ENCODE data around the gene SMAD3.
"Not testable (repeated sequence)": the region's sequence is repeated elsewhere in the genome, so short reads cannot be mapped to it uniquely, and the experiment has no call there.

The SMAD3 gene

GRCh38 chr15:67065531-67066005, at the start of gene SMAD3:
TSS of gene SMAD3 (plus strand) at chr15:67065602. CDS start at chr15:67066155, 553 bp downstream.
- no peak for DNase-seq

DNA sequence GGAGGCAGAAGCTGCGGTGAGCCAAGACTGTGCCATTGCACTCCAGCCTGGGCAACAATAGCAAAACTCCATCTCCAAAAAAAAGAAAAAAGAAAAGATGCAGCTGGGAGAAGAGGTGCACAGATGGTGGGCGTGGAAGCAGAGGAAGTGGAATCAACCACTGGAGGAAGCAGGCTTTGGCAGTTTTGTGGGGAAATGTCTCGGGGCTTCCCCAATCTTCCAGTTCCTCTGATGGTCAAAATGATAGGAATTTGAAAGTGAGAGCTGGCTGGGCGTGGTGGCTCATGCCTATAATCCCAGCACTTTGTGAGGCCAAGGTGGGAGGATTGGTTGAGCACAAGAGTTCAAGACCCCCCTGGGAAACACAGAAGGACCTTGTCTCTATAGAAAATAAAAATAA, 48.1 kb upstream of the SMAD3 start:
- DNase-seq = no peak

DNA sequence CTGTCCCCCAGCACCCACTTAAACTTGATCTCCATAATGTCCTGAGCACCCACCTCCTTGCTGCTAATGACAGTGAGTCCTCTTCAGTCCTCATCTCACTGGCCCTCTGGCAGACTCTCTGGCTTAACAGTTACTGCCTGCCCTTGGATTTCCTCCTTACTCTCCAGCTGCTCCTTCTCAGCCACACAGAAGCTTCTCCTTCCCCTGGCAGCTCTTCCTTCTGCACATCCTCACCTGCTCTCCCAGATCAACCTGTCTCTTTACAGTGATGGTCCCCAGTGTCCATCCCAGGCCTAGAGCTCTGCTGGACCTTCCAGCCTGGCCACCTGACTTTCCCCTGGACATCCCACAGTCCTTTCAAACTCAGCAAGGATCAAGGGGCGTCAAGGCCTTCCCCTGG, 47.4 kb upstream of the SMAD3 start:
- DNase-seq = no peak

DNA sequence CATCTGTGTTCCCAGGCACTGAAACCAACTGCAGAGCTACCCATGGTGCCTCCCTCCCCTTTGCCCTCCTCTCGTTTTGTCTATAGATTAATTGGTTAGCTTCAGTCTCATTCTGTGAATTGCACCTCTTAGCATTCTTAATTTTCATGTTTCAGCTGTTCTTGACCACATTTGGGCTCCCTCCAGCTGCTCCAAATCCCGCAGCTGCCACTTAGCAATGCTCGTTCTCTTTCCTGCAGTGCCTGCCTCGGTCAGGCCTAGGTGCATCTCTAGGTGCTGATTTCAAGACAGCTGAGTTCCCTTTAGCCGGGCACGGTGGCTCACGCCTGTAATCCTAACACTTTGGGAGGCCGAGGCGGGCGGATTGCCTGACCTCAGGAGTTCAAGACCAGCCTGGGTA, 47.0 kb upstream of the SMAD3 start:
- no peak for DNase-seq

- no peak for DNase-seq
Observed at GRCh38 chr15:67019069-67019468, 46.3 kb upstream of the SMAD3 start.

- no peak for DNase-seq
Observed at GRCh38 chr15:67019884-67020520, 45.4 kb upstream of the SMAD3 start.

- DNase-seq = not testable (repeated sequence)
Observed at GRCh38 chr15:67020668-67021067, 44.7 kb upstream of the SMAD3 start.

GRCh38 chr15:67021455-67021854, 43.9 kb upstream of the SMAD3 start:
- DNase-seq = no peak

- DNase-seq = no peak
Observed at GRCh38 chr15:67022587-67023105, 42.8 kb upstream of the SMAD3 start.

DNA sequence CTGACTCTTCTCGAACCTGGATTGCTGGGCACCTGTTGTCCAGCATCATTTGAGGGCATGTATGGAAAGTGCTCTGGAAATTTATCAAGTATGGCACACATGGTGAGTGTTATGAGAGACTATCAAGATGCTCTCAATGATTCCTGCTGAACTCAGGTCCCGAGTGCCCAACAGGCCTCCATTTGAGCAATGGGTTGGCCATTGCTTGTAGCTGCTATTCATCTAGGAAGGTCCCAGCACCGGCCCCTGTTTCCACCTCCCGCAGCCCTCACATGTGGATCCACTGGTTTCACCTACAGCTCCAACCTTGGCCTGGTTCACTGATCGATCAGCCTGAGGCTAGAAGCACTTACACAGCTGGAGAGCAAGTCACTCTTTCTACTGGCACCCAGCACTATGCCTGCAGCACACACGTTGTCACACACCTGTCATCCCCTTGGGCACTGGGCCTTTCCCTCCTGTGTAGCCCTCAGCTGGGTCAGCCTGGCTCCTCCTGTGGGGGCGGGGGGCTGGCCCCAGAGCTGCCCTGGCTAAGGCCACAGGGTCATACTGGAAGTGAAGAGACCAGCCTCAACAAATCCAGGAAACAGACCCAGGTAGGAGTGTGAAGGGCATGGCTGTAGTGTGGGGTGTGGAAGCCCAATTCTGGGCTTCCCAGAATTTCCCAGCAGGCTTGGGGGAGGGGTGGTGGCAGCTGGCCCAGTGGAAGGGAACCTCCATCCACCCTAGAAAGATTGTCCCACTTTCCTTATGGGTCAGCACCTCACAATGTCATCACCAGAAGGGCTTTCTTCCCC, 41.7 kb upstream of the SMAD3 start:
- DNase-seq = no peak

DNA sequence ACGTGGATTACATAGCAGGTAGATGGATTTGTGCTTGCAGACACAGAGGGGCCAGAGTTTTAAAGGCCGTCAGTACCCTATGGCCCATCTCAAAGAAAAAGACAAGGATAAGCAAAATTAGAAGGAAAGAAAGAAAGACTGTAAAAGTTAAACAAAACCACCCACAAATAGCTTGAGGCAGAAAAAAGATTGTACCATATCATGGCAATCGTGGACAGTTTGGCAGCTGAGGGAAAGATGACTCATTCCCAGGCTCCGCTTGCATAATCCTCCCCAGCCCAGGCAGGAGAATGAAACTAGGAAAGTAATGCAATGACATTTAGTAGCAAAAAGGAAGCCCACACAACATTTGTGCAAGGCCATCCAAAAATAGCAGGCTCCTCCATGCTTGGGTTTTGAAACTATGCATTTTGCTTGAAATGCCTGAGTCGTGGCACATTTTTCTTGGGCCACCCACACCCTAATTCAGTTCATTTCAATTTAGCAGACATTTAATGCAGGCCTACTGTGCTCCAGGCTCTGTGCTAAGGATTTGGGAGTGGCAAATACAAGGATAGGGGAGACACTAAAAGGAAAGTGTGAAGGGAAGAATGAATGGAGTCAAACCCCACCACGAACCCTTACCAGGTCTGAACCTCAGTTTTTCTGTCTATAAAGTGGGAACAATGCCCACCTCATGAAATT, 40.9 kb upstream of the SMAD3 start:
- no peak for DNase-seq

DNA sequence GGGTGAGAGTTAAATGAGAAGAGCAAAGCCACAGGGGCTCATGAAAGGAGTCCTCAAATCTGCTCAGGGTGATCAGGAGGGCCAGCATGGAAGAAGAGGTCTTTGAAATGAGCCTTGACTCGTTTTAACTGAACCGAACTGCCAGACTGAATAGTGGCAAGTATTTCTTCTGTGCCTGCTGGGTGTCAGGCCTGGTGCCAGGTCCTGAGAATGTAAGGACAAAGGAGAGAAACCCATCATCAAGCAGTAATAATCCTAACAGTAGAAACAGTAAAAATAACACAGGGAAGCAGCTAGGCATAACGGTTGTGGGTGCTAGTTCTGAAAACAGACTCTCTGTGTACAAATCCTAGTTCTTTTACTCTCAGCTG, 40.4 kb upstream of the SMAD3 start:
- DNase-seq = no peak

DNA sequence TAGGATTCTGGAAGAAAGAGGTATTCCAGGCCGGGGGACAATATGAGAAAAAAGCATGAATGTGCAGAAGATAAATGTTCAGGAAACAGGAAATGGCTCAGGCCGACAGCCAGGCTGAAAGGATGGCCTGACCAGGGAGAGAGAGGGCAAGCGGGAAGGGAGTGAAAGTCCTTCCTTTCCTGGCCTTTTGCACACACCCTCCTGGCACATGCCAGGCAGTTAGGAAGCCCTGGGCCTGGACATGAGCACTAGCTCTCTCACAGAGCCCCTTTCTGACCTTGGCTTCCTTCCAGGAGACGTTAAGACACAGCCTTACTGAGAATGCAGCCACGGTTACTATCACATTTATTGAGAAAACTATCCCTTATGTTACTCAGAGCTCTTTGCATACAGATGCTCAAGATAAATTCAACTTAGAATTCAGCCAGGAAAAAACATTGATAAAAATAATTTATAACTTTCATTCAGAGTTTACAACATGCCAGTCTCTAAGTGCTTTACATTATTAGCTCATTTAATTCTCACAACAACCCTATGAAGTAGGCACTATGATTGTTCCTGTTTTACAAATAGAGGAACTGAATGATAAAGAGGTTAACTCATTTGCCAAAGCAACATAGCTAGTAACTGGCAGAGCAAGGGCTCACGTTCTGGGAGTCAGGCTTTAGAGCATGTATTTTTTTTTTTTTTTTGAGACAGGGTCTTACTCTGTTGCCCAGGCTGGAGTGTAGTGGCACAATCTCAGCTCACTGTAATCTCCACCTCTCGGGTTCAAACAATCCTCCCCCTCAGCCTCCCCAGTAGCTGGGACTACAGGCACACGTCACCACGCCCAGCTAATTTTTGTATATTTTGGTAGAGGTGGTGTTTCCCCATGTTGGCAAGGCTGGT, 39.4 kb upstream of the SMAD3 start:
- DNase-seq = no peak

- DNase-seq = no peak
Observed at GRCh38 chr15:67026610-67026967, 38.8 kb upstream of the SMAD3 start.

- DNase-seq = not testable (repeated sequence)
Observed at GRCh38 chr15:67028440-67028839, 37.0 kb upstream of the SMAD3 start.

DNA sequence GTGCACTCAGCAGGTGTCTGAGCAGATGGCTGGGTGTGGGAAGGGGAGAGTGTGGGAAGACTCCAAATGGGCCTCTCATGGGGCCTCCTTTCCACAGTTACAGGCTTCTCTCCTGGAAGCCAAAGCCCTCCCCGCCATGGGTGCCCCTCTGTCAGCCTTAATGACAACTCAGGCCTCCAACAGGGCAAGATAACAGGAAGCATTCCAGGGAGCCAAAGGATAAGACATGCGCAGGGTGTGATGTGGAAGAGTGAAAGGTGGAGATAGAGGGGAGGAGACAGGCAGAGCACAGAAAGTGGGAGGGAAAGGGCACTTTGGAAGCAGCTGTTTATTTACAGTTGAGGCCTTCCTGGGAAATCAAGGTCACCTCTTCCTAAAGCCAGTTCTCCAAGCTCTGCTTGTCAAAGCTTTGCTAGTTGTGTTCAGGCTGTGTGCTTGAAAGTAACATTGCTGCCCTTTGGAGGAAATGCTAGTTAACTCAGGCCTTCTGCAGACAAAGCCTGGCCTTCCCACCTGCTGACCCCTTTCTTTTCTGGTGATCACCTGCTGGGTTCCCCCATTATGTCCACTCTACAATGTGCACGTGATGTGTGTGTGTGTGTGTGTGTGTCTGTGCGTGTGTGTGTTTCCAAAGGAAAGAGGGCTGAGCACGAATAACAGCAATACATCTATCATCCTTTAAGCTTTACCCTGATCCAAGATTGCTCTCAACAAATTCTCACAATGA, 35.2 kb upstream of the SMAD3 start:
- no peak for DNase-seq

DNA sequence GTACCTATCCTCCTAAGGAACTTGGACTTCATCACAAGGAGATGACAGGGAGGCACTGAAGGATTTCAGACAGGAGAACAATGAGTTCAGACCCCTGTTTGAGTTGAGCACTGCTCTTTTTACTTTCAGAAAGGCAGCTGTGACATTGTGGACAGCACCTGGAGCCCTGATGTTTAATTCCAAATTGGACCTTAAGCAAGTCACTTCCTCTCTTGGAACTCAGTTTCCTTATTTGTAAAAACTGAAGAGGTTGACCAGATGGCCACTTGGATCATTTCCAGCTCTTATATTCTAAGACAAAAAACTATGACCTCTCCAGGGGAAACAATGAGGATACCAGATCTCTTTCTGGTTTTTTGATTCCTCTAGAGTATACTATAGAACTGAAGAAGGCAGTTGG, 34.1 kb upstream of the SMAD3 start:
- DNase-seq = no peak

DNA sequence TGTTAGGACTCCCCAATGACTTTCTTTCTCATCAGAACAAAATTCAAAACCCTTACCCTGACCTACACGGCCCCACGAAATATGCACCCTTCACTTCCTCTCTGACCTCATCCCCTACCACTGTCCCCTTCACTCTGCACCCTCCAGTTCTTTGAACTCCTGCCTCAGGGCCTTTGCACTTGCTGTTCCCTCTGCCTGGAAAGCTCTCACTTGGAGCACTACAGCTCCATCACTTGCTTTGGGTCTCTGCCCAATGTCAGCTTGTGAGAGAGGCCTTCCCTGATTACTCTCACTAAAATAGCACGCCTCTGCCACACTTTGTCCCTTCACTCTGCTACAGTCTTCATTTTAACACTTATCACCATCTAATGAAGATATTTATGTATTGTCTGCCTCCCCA, 32.8 kb upstream of the SMAD3 start:
- no peak for DNase-seq

GRCh38 chr15:67033012-67033411, 32.4 kb upstream of the SMAD3 start:
- DNase-seq = no peak

DNA sequence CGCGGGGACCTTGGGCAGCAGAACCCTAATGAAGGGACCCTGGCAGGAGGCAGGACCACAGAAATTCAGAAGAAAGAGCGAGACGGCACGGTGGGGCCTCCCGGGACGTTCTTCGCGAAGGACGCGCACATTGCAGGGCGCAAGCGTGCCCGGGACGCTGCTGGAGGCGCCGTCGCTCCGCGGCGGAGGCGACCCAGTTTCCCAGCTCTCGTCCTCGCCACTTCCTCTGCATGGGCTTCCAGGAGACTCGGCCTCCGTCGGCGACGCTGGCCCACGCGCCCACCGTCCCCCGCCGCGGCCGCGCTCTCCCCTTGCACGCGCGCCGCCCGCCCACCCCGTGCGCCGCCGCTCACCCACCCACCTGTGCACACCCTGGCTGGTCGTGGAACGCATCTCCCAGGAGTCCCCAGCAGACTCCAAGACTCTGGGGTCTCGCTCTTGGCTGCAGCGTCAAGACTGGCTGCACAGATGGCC, 31.8 kb upstream of the SMAD3 start:
- DNase-seq = no peak

GRCh38 chr15:67035886-67036285, 29.5 kb upstream of the SMAD3 start:
- DNase-seq = no peak
